Measurements from ENCODE around the gene NAPB.

Gene NAPB

GRCh38 chr20:23350904-23351838, 70.1 kb downstream of the NAPB start:
- TF ChIP-seq CTCF (IDR thresholded peaks at IDR 0.05) = no peak

GRCh38 chr20:23350196-23350903, 70.9 kb downstream of the NAPB start, which contains the start of gene NXT1:
TSS of gene NXT1 (plus strand) at chr20:23350791. CDS start at chr20:23354042, 3,251 bp downstream.
- no peak for TF ChIP-seq CTCF (IDR thresholded peaks at IDR 0.05)

- peak; percentile 49; the same call in 1 of the 2 replicates for TF ChIP-seq CTCF (IDR thresholded peaks at IDR 0.05)
These were observed 71.7 kb downstream of the NAPB start for GRCh38 chr20:23349338-23350195.

GRCh38 chr20:23347791-23348190, 73.5 kb downstream of the NAPB start:
- no peak for TF ChIP-seq CTCF (IDR thresholded peaks at IDR 0.05)

- TF ChIP-seq CTCF (IDR thresholded peaks at IDR 0.05) = no peak
These were observed 75.3 kb downstream of the NAPB start for GRCh38 chr20:23346002-23346401.

- no peak for TF ChIP-seq CTCF (IDR thresholded peaks at IDR 0.05)
These were observed 77.0 kb downstream of the NAPB start for GRCh38 chr20:23344336-23344735.

- no peak for TF ChIP-seq CTCF (IDR thresholded peaks at IDR 0.05)
These were observed 77.7 kb downstream of the NAPB start for GRCh38 chr20:23343590-23343989.

Data from LNCAP (cell line).